Ovary (tissue), 3 donors: ENCODE measurements around the gene ATXN7L3.

Experiments
- EP300 ChIP-seq: sonication (generic); formaldehyde crosslinking; IDR thresholded peaks from one replicate; pipeline ENCODE4 v1.6.1; 2017; ENCODE audit warnings: antibody characterized with exemption
- POLR2A ChIP-seq: fragments of 450-650 bp; IDR thresholded peaks from one replicate; pipeline ENCODE4 v1.6.1; 2017; ENCODE audit warnings: antibody characterized with exemption, mild to moderate bottlenecking, moderate library complexity
- TF ChIP-seq, protein P1 (sequence below), 3 donors: fragments of 450-650 bp in 2 of 3; fragments of 200-600 bp in 1 of 3; IDR thresholded peaks; one replicate each; pipeline versions ENCODE4 v1.5.1 to v1.8.0; 2016 to 2022; ENCODE audit warnings: antibody characterized with exemption in 3 of 3, mild to moderate bottlenecking in 1 of 3
- donor health status: DM: no; HTN: no; CAD: no.

- TF ChIP-seq, protein P1, sequence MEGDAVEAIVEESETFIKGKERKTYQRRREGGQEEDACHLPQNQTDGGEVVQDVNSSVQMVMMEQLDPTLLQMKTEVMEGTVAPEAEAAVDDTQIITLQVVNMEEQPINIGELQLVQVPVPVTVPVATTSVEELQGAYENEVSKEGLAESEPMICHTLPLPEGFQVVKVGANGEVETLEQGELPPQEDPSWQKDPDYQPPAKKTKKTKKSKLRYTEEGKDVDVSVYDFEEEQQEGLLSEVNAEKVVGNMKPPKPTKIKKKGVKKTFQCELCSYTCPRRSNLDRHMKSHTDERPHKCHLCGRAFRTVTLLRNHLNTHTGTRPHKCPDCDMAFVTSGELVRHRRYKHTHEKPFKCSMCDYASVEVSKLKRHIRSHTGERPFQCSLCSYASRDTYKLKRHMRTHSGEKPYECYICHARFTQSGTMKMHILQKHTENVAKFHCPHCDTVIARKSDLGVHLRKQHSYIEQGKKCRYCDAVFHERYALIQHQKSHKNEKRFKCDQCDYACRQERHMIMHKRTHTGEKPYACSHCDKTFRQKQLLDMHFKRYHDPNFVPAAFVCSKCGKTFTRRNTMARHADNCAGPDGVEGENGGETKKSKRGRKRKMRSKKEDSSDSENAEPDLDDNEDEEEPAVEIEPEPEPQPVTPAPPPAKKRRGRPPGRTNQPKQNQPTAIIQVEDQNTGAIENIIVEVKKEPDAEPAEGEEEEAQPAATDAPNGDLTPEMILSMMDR (IDR thresholded peaks at IDR 0.05): no peak
- no peak for TF ChIP-seq POLR2A
- TF ChIP-seq EP300: no peak
These were observed 6.9 kb downstream of the ATXN7L3 start for GRCh38 chr17:44192750-44193149.
